Lower lobe of right lung (tissue), 2 donors: ENCODE results near the gene TBX21. TPM values are rescaled to one million over a fixed set of nuclear protein-coding genes. Genes with fewer than 3 reads are reported as not detected.
A peak's percentile ranks its signal among the peaks of the same experiment; 100 is the strongest.

Source experiments
- ATAC-seq, 2 donors: fragments of 200-7000 bp; cut with Tn5 transposase; one replicate each; pipeline ENCODE4 v1.9.1; 2020 to 2022; ENCODE audit warnings: mild to moderate bottlenecking in 2 of 2, moderate library complexity in 2 of 2
- DNase-seq: peaks from one replicate; pipeline ENCODE4 v3.0.0-alpha.2; 2020
- H3K27ac ChIP-seq: fragments of 200-600 bp; one replicate; pipeline ENCODE4 v1.8.0; 2022
- H3K27me3 ChIP-seq: fragments of 200-600 bp; one replicate; pipeline ENCODE4 v1.8.0; 2022; ENCODE audit warnings: low read depth
- H3K36me3 ChIP-seq: fragments of 200-600 bp; one replicate; pipeline ENCODE4 v1.8.0; 2022; ENCODE audit warnings: mild to moderate bottlenecking
- H3K4me1 ChIP-seq: fragments of 200-600 bp; one replicate; pipeline ENCODE4 v1.8.0; 2022
- H3K4me3 ChIP-seq: fragments of 200-600 bp; one replicate; pipeline ENCODE4 v1.8.0; 2022; ENCODE audit warnings: mild to moderate bottlenecking
- H3K9me3 ChIP-seq: fragments of 200-600 bp; one replicate; pipeline ENCODE4 v1.8.0; 2022
- intact Hi-C: fragments of 100-400 bp; cut with DNase I; formaldehyde crosslinking; loops from one replicate; pipeline ENCODE4 v1.11.0; 2022
- total RNA-seq: library from RNA; stranded (reverse); fragmentation: NEBNext Ultra II Directional; extraction: Animal tissue kit (Norgen Biotek cat#: 25700); gene quantifications from one replicate; pipeline ENCODE4 v1.2.1, GENCODE V29; 2021
- TF ChIP-seq, protein P1 (sequence below): fragments of 200-600 bp; IDR thresholded peaks from one replicate; pipeline ENCODE4 v1.8.0; 2022; ENCODE audit warnings: antibody characterized with exemption, mild to moderate bottlenecking
- donor health status: DM: no; HTN: yes; CAD: no; lungs with severe emphysema.

TBX21 gene
- total RNA-seq, 1 donor from 2014 or later: 3.6 TPM

DNA sequence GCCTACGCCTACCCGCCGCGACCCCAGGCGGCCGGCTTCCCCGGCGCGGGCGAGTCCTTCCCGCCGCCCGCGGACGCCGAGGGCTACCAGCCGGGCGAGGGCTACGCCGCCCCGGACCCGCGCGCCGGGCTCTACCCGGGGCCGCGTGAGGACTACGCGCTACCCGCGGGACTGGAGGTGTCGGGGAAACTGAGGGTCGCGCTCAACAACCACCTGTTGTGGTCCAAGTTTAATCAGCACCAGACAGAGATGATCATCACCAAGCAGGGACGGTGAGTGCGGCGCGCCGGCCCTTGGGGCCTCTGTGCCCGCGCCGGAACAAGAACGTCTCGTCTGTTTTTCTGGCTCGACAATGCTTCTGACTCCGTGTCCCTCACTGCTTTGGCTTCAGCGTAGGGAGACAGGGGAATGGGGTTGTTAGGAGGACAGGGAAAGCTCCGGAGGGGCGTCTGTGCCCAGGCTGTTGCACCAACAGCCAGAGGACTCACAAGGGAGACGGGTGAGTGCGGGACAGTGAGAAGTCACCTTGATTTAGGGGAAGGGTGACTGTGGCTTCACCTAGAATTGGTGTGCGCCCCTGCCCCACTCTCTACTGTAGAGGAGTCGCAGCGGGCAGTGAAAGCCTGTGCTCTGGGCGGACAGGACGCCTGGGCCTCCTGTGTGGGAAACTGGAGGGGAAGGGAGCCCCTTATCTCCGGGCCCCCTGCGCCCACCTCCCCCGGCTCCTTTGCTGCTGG lies 806 bp downstream of the TBX21 start:
- peaks cover 52% of the 10 kb centered on the region for H3K27me3 ChIP-seq
- H3K27ac ChIP-seq: peak overlapping the region; percentile 46
- intact Hi-C loops: no loop called here
- H3K4me1 ChIP-seq: peaks cover 19% of the 10 kb centered on the region
- ATAC-seq: peak; percentile 3 to 4
- no peak for DNase-seq
- no peaks in the 10 kb centered on the region for H3K9me3 ChIP-seq
- TF ChIP-seq, protein P1, sequence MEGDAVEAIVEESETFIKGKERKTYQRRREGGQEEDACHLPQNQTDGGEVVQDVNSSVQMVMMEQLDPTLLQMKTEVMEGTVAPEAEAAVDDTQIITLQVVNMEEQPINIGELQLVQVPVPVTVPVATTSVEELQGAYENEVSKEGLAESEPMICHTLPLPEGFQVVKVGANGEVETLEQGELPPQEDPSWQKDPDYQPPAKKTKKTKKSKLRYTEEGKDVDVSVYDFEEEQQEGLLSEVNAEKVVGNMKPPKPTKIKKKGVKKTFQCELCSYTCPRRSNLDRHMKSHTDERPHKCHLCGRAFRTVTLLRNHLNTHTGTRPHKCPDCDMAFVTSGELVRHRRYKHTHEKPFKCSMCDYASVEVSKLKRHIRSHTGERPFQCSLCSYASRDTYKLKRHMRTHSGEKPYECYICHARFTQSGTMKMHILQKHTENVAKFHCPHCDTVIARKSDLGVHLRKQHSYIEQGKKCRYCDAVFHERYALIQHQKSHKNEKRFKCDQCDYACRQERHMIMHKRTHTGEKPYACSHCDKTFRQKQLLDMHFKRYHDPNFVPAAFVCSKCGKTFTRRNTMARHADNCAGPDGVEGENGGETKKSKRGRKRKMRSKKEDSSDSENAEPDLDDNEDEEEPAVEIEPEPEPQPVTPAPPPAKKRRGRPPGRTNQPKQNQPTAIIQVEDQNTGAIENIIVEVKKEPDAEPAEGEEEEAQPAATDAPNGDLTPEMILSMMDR: no peak
- no peaks in the 10 kb centered on the region for H3K36me3 ChIP-seq
- H3K4me3 ChIP-seq: peak overlapping the region; percentile 48

DNA sequence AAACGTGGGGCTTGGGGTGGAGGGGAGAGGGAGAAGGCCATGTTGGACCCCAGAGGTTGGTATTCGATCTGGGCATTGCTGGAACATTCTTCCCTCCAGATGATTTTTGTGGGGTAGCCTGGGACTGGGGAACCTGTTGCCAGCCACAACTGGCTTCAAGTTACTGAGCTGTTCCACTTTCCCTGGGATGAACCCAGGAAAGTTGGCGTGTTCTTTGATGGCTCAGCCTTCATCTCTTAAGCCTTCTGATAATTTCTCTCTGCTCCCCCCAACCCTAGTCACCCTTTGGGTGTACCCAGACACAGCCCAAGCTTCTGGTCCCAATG lies 2.1 kb downstream of the TBX21 start:
- H3K36me3 ChIP-seq: no peaks in the 10 kb centered on the region
- ATAC-seq (no peak), DNase-seq (no peak)
- TF ChIP-seq, protein P1: no peak
- H3K9me3 ChIP-seq: no peaks in the 10 kb centered on the region
- peak overlapping the region; percentile 33 for H3K4me3 ChIP-seq
- H3K27ac ChIP-seq: peak overlapping the region; percentile 31
- intact Hi-C loops: no loop called here
- H3K4me1 ChIP-seq: peaks cover 19% of the 10 kb centered on the region
- H3K27me3 ChIP-seq: peaks cover 52% of the 10 kb centered on the region

DNA sequence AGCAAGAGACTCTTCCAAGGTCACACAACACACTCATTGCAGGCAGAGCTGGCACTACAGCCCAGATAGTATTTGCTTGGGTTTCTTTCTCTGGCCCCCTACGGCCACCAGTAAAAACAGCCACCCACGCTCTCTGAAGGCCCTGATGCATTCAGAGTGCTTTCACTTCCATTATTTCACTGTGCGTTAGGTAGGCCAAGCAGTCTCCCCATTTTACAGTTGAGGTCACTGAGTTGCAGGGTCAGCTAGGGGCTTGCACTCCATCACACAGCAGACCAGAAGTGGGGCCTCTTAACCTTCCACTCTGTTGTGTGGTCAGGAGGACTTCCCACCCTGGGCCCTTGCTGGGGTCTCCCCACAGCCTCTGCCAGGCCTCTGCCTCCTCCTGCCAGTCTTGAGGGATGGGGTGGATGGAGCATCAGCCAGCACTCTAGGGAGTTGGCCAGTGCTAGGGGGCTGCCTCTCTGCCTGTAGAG lies 2.5 kb downstream of the TBX21 start:
- no peak for DNase-seq
- H3K27ac ChIP-seq: no peak overlapping the region
- peak overlapping the region; percentile 33 for H3K4me3 ChIP-seq
- intact Hi-C loops: no loop called here
- H3K4me1 ChIP-seq: peaks cover 19% of the 10 kb centered on the region
- H3K9me3 ChIP-seq: no peaks in the 10 kb centered on the region
- H3K27me3 ChIP-seq: peaks cover 47% of the 10 kb centered on the region
- TF ChIP-seq, protein P1: no peak
- no peaks in the 10 kb centered on the region for H3K36me3 ChIP-seq
- ATAC-seq: no peak

DNA sequence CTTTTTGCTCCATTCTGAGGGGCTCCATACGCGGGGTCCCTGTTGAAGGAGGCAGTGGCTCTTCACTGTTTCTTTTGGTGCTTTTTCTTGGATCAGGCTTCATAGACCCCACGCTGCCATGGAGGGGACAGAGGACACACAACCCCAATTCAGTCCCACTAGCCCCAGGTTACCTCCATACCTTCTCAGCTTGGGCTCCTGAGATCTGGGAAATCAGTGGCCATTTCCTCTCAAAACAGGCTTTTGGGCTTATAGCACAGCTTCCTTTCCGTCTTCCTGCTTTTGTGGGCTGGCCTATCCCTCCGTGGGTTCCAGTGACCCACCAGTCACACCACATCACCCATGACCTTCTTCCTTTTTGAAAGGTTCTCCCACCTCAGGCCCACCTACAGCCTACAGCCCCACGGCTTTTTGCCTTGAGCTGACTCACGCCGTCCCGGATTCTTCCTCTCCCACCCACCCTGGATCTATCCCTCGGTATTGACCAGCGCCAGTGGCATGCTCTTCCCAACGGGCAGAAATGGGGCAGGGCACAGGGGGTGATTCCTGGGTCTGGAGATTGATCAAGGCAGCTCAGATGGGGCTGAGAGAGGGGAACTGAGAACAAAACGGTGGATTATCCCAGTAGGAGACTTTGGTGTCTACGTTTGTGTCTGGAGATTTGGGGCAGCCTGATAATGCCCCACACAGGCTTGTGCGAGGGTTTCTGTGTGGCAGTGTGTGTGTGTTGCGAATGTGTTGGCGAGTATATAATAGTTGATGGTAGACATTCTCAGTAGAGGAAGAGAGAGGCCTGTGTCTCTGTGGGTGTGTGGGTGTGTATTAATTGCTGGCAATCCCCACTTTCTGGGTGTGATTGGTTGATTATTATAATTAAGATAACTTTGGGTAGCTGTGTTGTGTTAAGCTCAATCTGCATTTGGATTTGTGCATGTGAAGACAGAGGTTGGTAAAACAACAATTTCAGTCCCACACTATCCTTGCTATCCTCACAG lies 3.8 kb downstream of the TBX21 start:
- ATAC-seq: no peak
- TF ChIP-seq, protein P1: no peak
- H3K27ac ChIP-seq: no peak overlapping the region
- H3K36me3 ChIP-seq: no peaks in the 10 kb centered on the region
- no peaks in the 10 kb centered on the region for H3K9me3 ChIP-seq
- H3K4me1 ChIP-seq: peaks cover 19% of the 10 kb centered on the region
- intact Hi-C loops: no loop called here
- peaks cover 35% of the 10 kb centered on the region for H3K27me3 ChIP-seq
- H3K4me3 ChIP-seq: no peak overlapping the region
- DNase-seq: no peak

DNA sequence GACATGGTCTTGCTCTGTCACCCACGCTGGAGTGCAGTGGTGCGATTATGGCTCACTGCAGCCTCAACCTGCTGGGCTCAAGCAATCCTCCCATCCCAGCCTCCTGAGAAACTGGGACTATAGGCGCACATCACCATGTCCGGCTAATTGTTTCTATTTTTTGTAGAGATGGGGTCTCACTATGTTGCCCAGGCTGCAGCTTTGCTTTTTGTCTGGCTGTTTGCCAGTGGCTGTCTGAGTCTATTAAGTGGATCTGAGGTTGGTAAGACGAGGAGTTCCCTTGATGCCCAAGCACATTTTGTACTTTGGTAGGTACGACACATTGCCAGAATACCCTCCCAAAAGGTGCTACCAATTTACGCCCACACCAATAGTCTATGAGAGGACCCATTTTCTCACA lies 5.1 kb downstream of the TBX21 start:
- Histone ChIP-seq H3K27ac (no peak overlapping the region), H3K27me3 (peaks cover 30% of the 10 kb centered on the region), H3K36me3 (no peaks in the 10 kb centered on the region), H3K4me3 (no peak overlapping the region), H3K9me3 (no peaks in the 10 kb centered on the region), H3K4me1 (peaks cover 8% of the 10 kb centered on the region)
- DNase-seq (no peak), ATAC-seq (no peak)
- TF ChIP-seq, protein P1: no peak
- intact Hi-C loops: no loop called here
